H7 (cell line): ENCODE data around the gene KCTD17. TPM values are rescaled to one million over a fixed set of nuclear protein-coding genes. Genes with fewer than 3 reads are reported as not detected.

Experiments
- DNase-seq: peaks from one replicate; pipeline ENCODE4 v3.0.0; 2012
- H3K27me3 ChIP-seq: 2 replicates; pipeline ENCODE4 v1.6.0; 2011; ENCODE audit warnings: mild to moderate bottlenecking, low read length; ENCODE audit not compliant: control insufficient read depth, insufficient read depth
- H3K36me3 ChIP-seq: replicated peaks from 2 replicates; pipeline ENCODE4 v1.5.1; 2011; ENCODE audit warnings: low read length; ENCODE audit not compliant: control insufficient read depth, insufficient read depth
- H3K4me3 ChIP-seq: 2 replicates; pipeline ENCODE4 v1.5.1; 2011; ENCODE audit warnings: low read depth, mild to moderate bottlenecking, control low read depth, low read length, moderate library complexity; ENCODE audit not compliant: insufficient read depth
- total RNA-seq: library from RNA; depleted of rRNA; stranded (reverse); fragments of >200 nt; shearing (Covaris generic); gene quantifications from 2 replicates; pipeline ENCODE4 v1.2.3, GENCODE V29; 2014

Gene KCTD17
- total RNA-seq, 1 experiment from 2014 or later, result 31.1 TPM

- no peaks in the 10 kb centered on the region for H3K36me3 ChIP-seq
Observed at GRCh38 chr22:37044634-37045625, 6.6 kb upstream of the KCTD17 start.

GRCh38 chr22:37045958-37046357 lies 5.6 kb upstream of the KCTD17 start:
- Histone ChIP-seq H3K4me3 (no peak overlapping the region), H3K27me3 (no peaks in the 10 kb centered on the region; the same call in 1 of the 2 replicates), H3K36me3 (no peaks in the 10 kb centered on the region)
- DNase-seq, result peak; percentile 86

More at GRCh38 chr22:37044634-37045625, 6.6 kb upstream of the KCTD17 start:
- Histone ChIP-seq H3K4me3 (no peak overlapping the region), H3K27me3 (no peaks in the 10 kb centered on the region; the same call in 1 of the 2 replicates)
- no peak for DNase-seq

GRCh38 chr22:37046589-37046988 lies 5.0 kb upstream of the KCTD17 start:
- no peak for DNase-seq
- Histone ChIP-seq H3K4me3 (no peak overlapping the region), H3K36me3 (no peaks in the 10 kb centered on the region), H3K27me3 (no peaks in the 10 kb centered on the region; the same call in 1 of the 2 replicates)

- Histone ChIP-seq H3K36me3 (no peaks in the 10 kb centered on the region), H3K4me3 (no peak overlapping the region), H3K27me3 (no peaks in the 10 kb centered on the region; the same call in 1 of the 2 replicates)
- DNase-seq, result no peak
Observed at GRCh38 chr22:37047006-37047405, 4.5 kb upstream of the KCTD17 start.

GRCh38 chr22:37048133-37048532 lies 3.4 kb upstream of the KCTD17 start:
- H3K4me3 ChIP-seq, result no peak overlapping the region
- no peaks in the 10 kb centered on the region for H3K36me3 ChIP-seq
- DNase-seq, result no peak
- H3K27me3 ChIP-seq, result peaks cover 2% of the 10 kb centered on the region

- no peak overlapping the region for H3K4me3 ChIP-seq
- peaks cover 2% of the 10 kb centered on the region for H3K27me3 ChIP-seq
- H3K36me3 ChIP-seq, result no peaks in the 10 kb centered on the region
- DNase-seq, result no peak
Observed at GRCh38 chr22:37049224-37049623, 2.3 kb upstream of the KCTD17 start.

GRCh38 chr22:37050913-37051312 lies 629 bp upstream of the KCTD17 start:
- peaks cover 2% of the 10 kb centered on the region for H3K27me3 ChIP-seq
- DNase-seq, result no peak
- H3K36me3 ChIP-seq, result no peaks in the 10 kb centered on the region
- no peak overlapping the region for H3K4me3 ChIP-seq

GRCh38 chr22:37052386-37053309 lies 1.1 kb downstream of the KCTD17 start:
- DNase-seq, result no peak
- Histone ChIP-seq H3K36me3 (peaks cover 4% of the 10 kb centered on the region), H3K27me3 (peaks cover 2% of the 10 kb centered on the region; the same call in 1 of the 2 replicates), H3K4me3 (peak overlapping the region; percentile 75)

- no peak for DNase-seq
- Histone ChIP-seq H3K36me3 (peaks cover 4% of the 10 kb centered on the region), H3K4me3 (no peak overlapping the region), H3K27me3 (peaks cover 2% of the 10 kb centered on the region; the same call in 1 of the 2 replicates)
Observed at GRCh38 chr22:37053310-37054055, 1.9 kb downstream of the KCTD17 start.

GRCh38 chr22:37054056-37054395 lies 2.5 kb downstream of the KCTD17 start:
- no peak overlapping the region for H3K4me3 ChIP-seq
- DNase-seq, result no peak
- H3K27me3 ChIP-seq, result peaks cover 2% of the 10 kb centered on the region; the same call in 1 of the 2 replicates
- H3K36me3 ChIP-seq, result peaks cover 4% of the 10 kb centered on the region

- peaks cover 4% of the 10 kb centered on the region for H3K36me3 ChIP-seq
- no peak overlapping the region for H3K4me3 ChIP-seq
- peaks cover 2% of the 10 kb centered on the region; the same call in 1 of the 2 replicates for H3K27me3 ChIP-seq
- no peak for DNase-seq
Observed at GRCh38 chr22:37054600-37055365, 3.2 kb downstream of the KCTD17 start.

GRCh38 chr22:37056246-37056645 lies 4.7 kb downstream of the KCTD17 start:
- no peak for DNase-seq
- Histone ChIP-seq H3K4me3 (no peak overlapping the region), H3K36me3 (peaks cover 4% of the 10 kb centered on the region), H3K27me3 (peaks cover 2% of the 10 kb centered on the region; the same call in 1 of the 2 replicates)

- H3K4me3 ChIP-seq, result no peak overlapping the region
- peaks cover under 1% of the 10 kb centered on the region; the same call in 1 of the 2 replicates for H3K27me3 ChIP-seq
- DNase-seq, result no peak
- H3K36me3 ChIP-seq, result peaks cover 4% of the 10 kb centered on the region
Observed at GRCh38 chr22:37057226-37057625, 5.7 kb downstream of the KCTD17 start.
